DOHH2 (cell line): ENCODE data around the gene CDNF.

Experiments used
- H3F3A ChIP-seq: fragments of 200-600 bp; sonication (generic), shearing (Covaris generic); 2 replicates; pipeline ENCODE4 v1.6.0; 2016; ENCODE audit warnings: antibody characterized with exemption, mild to moderate bottlenecking; ENCODE audit not compliant: control insufficient read depth, insufficient read depth
- H3K27ac ChIP-seq: fragments of 200-600 bp; sonication (generic); 2 replicates; pipeline ENCODE4 v1.5.1; 2014; ENCODE audit warnings: low read depth, mild to moderate bottlenecking, low read length, moderate library complexity
- H3K27me3 ChIP-seq: fragments of 200-600 bp; sonication (generic); 2 replicates; pipeline ENCODE4 v1.6.1; 2014; ENCODE audit warnings: mild to moderate bottlenecking, low read length, mixed read lengths; ENCODE audit not compliant: control insufficient read depth
- H3K36me3 ChIP-seq: fragments of 200-600 bp; sonication (generic); 2 replicates; pipeline ENCODE4 v1.6.1; 2014; ENCODE audit warnings: mild to moderate bottlenecking, low read length, moderate library complexity, mixed read lengths; ENCODE audit not compliant: control insufficient read depth
- H3K4me1 ChIP-seq: fragments of 200-600 bp; sonication (generic); 2 replicates; pipeline ENCODE4 v1.6.1; 2014; ENCODE audit warnings: mild to moderate bottlenecking, low read length, mixed read lengths; ENCODE audit not compliant: control insufficient read depth
- H3K4me2 ChIP-seq: fragments of 200-600 bp; sonication (generic); 2 replicates; pipeline ENCODE4 v1.6.0; 2014; ENCODE audit warnings: mild to moderate bottlenecking, low read length, moderate library complexity
- H3K4me3 ChIP-seq: fragments of 200-600 bp; sonication (generic); 2 replicates; pipeline ENCODE4 v1.5.1; 2014; ENCODE audit warnings: mild to moderate bottlenecking, low read length, mixed read lengths
- H3K79me2 ChIP-seq: fragments of 200-600 bp; sonication (generic); 2 replicates; pipeline ENCODE4 v1.6.1; 2014; ENCODE audit warnings: mild to moderate bottlenecking, low read length, mixed read lengths; ENCODE audit not compliant: control insufficient read depth
- H3K9me2 ChIP-seq: fragments of 200-600 bp; sonication (generic); replicated peaks from 2 replicates; pipeline ENCODE4 v1.6.1; 2014; ENCODE audit warnings: mild to moderate bottlenecking, low read length, mixed read lengths; ENCODE audit not compliant: control insufficient read depth
- H3K9me3 ChIP-seq: fragments of 200-600 bp; sonication (generic); 2 replicates; pipeline ENCODE4 v1.6.1; 2014; ENCODE audit warnings: antibody characterized with exemption, low read length, mixed read lengths; ENCODE audit not compliant: control insufficient read depth, insufficient read depth
- H4K20me1 ChIP-seq: fragments of 200-600 bp; sonication (generic); 2 replicates; pipeline ENCODE4 v1.6.0; 2014; ENCODE audit warnings: low read depth, mild to moderate bottlenecking, antibody characterized with exemption, low read length, moderate library complexity; ENCODE audit not compliant: control insufficient read depth, insufficient read depth
- CTCF ChIP-seq: fragments of 200-600 bp; sonication (generic); IDR thresholded peaks from one replicate; pipeline ENCODE4 v1.5.1; 2014; ENCODE audit warnings: antibody characterized with exemption, mild to moderate bottlenecking, low read depth, low read length; ENCODE audit not compliant: poor library complexity, severe bottlenecking
- EZH2phosphoT487 ChIP-seq: fragments of 200-600 bp; sonication (generic); IDR thresholded peaks from 2 replicates; pipeline ENCODE4 v1.6.1; 2017; ENCODE audit warnings: borderline replicate concordance, mild to moderate bottlenecking, antibody characterized with exemption, low read length, moderate library complexity, mixed read lengths

The CDNF gene

DNA sequence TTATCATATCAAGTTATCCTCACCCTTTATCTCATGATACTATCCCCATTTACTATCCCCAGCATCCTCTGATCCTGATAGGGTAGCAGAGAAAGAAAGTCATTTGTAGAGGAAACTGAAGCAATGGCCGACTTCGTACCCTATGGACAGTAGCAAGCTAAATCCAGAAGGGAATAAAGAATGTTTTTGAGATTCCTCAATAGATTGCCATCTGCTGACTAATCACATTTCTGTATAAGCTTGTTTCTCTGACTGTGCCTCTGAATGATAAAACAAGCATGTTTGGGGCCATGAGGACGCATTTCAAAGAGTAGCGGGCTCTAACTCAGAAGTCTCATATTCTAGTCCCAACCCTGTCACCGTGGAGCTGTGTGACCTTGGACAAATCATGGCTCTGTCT is 49.9 kb downstream of the CDNF start:
- Histone ChIP-seq H3K4me2 (no peak overlapping the region), H3K4me1 (peaks cover 10% of the 10 kb centered on the region), H3K27me3 (no peaks in the 10 kb centered on the region), H3K36me3 (no peaks in the 10 kb centered on the region), H3K27ac (no peak overlapping the region), H3K9me3 (peaks cover 13% of the 10 kb centered on the region; the same call in 1 of the 2 replicates), H4K20me1 (no peaks in the 10 kb centered on the region), H3K4me3 (no peak overlapping the region), H3K79me2 (no peaks in the 10 kb centered on the region), H3F3A (no peaks in the 10 kb centered on the region), H3K9me2 (no peaks in the 10 kb centered on the region)
- TF ChIP-seq EZH2phosphoT487 (no peak), CTCF (no peak)

DNA sequence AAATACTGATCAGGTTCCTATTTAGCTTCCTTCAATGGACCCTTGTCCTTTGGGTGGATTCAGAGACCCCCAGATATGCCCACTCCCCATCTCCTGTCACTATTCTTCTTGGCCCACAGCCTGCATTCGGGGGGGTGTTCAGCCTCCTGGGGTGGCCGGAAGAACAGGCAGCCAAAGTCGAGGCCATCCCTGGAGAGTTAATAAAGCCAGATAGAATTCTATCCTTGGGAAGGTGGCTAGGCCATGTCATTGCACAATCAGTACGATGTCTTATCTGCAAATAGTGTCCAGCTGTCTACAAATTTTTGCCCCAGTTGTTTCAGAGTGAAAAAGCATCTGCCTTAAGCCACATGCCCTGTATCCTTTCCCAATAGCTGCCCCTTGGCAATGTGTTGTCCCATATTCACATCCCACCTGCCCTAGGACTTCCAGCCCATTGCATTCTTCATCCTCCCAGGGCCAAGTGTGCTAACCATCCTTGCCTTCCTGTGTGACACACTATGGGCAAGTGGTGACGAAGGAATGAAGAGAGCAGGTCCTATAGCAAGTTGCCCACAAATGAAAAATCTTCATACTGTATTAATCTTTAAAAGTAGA is 53.3 kb downstream of the CDNF start:
- Histone ChIP-seq H3K27ac (no peak overlapping the region), H3K4me2 (no peak overlapping the region), H3K4me1 (peaks cover 11% of the 10 kb centered on the region), H3K4me3 (no peak overlapping the region), H3K9me2 (no peaks in the 10 kb centered on the region), H4K20me1 (no peaks in the 10 kb centered on the region), H3K36me3 (no peaks in the 10 kb centered on the region), H3K27me3 (no peaks in the 10 kb centered on the region), H3K79me2 (no peaks in the 10 kb centered on the region), H3F3A (no peaks in the 10 kb centered on the region), H3K9me3 (peaks cover 13% of the 10 kb centered on the region; the same call in 1 of the 2 replicates)
- TF ChIP-seq CTCF (no peak), EZH2phosphoT487 (no peak)

DNA sequence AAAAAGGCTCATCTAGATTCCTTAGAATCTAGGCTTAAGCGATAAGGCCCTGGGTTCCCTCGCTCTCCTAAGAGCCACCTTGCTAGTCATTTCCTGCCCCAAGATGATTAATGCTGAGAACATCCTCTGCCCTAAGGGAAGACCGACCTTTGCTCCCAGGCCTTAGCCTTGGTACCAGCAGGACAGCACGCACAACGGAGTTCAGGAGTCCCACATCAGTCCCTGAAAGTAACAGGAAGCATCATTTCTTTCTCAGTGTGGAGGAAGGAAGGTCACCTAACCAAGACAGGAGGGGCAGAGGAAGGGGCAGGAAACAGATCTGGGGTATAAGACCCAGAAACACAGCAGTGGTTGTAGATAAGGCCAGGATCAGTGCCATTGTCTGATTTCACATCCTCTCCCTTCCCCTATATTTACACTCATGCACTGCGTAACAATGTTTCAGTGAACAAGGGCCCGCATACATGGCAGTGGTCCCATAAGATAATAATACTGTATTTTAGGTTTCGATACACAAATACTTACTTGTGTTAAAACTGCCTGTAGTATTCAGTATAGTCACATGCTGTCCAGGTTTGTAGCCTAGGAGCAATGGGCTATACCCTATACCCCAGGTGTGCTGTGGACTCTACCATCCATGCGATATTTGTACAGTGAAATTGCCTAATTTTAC is 55.0 kb downstream of the CDNF start:
- Histone ChIP-seq H3K27ac (no peak overlapping the region), H3F3A (no peaks in the 10 kb centered on the region), H3K4me2 (no peak overlapping the region), H3K4me1 (peaks cover 11% of the 10 kb centered on the region), H4K20me1 (no peaks in the 10 kb centered on the region), H3K27me3 (no peaks in the 10 kb centered on the region), H3K9me3 (peaks cover 10% of the 10 kb centered on the region; the same call in 1 of the 2 replicates), H3K9me2 (no peaks in the 10 kb centered on the region), H3K36me3 (no peaks in the 10 kb centered on the region), H3K79me2 (no peaks in the 10 kb centered on the region), H3K4me3 (no peak overlapping the region)
- TF ChIP-seq CTCF (no peak), EZH2phosphoT487 (no peak)
